ENCODE data around the gene C3orf20.

GRCh38 chr3:14787630-14788029 is 112.7 kb downstream of the C3orf20 start:
- TF ChIP-seq CTCF (conservative IDR thresholded peaks at IDR 0.05; ENCODE audit: low read depth in 2 of 2) (no peak), REST (IDR thresholded peaks at IDR 0.05; ENCODE audit: unreplicated experiment) (no peak), EZH2phosphoT487 (IDR thresholded peaks at IDR 0.05; ENCODE audit: unreplicated experiment) (no peak), EZH2 (IDR thresholded peaks at IDR 0.05; ENCODE audit: low read depth, unreplicated experiment) (no peak), POLR2AphosphoS5 (IDR thresholded peaks at IDR 0.05; ENCODE audit: low read depth) (no peak)
